Measurements from ENCODE around the gene ALDH1A3.
A peak's percentile ranks its signal among the peaks of the same experiment; 100 is the strongest.
"Not testable (repeated sequence)": the region's sequence is repeated elsewhere in the genome, so short reads cannot be mapped to it uniquely, and the experiment has no call there.

Gene ALDH1A3

DNA sequence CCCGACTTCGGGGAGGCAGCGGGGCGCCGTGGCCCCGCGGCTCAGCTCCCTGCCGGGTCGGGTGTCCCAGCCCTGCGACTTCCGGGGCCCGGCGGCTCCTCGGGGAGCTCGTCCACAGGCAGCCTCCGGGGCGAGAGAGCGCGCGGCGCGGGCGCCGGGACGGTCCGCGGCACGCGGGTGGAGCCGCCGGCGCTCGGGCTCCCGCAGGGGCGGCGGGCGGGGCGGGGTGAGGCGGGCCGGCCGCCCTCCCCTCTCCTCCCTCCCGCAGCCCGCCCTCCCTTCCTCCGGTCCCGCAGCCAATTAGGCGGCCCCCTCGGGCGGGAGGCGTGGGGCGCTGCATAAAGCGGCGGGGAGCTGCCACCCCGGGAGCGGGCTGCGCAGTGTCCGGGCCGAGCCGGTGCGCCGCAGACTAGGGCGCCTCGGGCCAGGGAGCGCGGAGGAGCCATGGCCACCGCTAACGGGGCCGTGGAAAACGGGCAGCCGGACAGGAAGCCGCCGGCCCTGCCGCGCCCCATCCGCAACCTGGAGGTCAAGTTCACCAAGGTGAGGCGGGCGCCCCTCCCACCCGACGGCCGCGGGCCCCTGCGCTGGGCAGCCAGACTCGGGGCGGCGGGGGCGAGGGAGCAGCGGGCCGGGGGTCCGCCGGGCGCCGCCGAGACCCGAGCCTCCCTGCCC lies at the start of gene ALDH1A3:
Gene ALDH1A3, plus strand, starts transcription at position 368 of the 675 bp plus-strand sequence. Its CDS starts 77 bp downstream, at position 445.
- DNase-seq (ENCODE audit: low read depth in 1 of 2, low spot score in 1 of 2), result no peak

GRCh38 chr15:100831467-100831866 lies 48.2 kb upstream of the ALDH1A3 start:
- DNase-seq (ENCODE audit: low read depth in 1 of 2, low spot score in 1 of 2), result no peak

DNA sequence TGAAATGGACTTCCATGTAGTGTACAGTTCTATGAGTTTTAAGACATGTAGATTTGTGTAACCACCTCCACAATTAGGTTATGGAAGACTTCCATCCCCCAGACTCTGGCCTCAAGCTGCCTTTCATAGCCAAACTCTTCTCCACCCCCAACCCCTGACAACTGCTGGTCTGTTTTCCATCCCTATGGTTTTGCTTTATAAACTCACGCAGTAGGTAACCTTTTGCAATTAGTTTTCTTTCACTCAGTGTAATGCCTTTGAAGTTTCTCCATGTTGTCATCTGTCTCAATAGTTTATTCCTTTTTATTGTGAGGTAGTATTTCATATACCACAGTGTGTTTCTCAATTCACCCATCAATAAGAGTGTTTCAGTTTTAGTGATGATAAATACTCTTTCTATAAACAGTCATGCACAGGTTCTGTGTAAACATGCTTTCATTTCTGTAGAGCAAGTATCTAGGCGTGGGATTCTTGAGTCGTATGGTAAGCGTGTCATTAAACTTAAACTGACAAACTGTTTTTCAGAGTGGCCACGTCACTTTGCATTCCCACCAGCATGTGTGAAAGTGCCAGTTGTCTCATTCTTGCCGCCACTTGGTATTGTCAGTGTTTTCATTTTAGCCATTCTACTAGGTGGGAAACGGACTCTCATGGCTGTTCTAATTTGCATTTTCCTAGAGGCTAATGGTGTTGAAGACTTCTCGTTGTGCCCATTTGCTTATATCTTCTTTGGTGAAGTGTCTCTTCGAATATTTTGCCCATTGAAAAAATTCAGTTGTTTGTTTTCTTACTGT lies 47.3 kb upstream of the ALDH1A3 start:
- DNase-seq (ENCODE audit: low read depth in 1 of 2, low spot score in 1 of 2), result no peak

DNA sequence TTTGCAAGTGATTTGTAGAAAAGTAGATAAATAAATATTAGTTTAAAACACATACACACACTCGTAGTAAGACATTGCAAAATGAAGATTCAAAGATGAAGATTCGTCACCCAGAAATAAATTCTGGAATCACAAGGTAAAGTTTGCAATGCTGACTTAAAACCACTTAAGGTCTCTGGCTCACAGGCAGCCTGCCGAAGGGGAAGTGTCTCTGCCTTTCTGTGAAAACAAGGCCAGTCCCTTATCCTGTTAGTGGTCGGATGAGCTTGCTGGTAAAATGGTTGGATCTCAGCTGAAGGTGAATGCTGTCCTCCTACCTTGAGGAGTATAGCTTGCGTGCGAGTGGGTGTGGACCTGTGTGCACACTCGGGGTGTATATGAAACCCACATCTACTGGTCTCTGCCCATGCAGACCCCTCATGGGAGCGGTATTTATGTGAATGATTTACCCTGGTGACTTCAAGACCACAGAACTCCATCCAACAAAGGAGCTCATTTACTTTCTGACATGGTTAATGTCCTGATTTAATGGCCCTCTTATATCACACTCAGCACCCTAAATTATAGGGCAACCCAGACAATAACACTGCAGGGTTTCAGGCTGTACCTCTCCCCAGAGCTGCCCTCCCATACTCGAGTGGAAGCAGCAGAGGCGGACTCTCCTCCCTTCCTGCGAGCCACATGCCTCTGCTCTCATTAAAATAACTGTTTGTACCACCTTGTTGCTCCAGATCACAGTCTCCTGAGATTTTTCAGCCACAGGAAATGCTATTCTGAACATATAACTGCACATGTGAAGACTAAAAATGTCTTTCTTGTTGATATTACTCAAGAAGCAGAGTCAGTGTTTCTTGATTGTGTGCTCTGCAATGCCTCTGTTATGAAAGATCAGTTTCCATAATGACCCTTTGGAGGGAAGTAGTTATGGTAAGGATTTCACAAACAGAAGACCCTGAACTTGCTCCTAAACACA lies 45.9 kb upstream of the ALDH1A3 start:
- no peak for DNase-seq (ENCODE audit: low read depth in 1 of 2, low spot score in 1 of 2)

DNA sequence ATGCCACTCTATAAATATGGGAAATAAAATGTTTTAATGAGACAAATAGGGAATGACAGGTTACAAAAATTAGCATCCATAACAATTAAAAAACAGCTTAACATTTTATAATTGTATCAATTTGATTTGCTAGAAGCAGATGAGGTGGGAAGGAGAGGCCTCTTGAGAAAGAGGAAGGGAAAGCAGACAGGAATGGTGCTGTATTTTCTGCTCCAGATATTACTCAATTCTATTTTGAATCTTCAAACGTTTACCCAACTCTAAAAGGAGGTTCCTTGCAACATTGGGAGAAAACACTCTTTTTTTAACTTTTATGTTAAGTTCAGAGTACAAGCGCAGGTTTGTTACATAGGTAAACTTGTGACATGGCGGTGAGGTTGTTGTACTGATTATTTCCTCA lies 44.9 kb upstream of the ALDH1A3 start:
- no peak for DNase-seq (ENCODE audit: low read depth in 1 of 2, low spot score in 1 of 2)

GRCh38 chr15:100835636-100836035 lies 44.0 kb upstream of the ALDH1A3 start:
- DNase-seq (ENCODE audit: low read depth in 1 of 2, low spot score in 1 of 2), result no peak

DNA sequence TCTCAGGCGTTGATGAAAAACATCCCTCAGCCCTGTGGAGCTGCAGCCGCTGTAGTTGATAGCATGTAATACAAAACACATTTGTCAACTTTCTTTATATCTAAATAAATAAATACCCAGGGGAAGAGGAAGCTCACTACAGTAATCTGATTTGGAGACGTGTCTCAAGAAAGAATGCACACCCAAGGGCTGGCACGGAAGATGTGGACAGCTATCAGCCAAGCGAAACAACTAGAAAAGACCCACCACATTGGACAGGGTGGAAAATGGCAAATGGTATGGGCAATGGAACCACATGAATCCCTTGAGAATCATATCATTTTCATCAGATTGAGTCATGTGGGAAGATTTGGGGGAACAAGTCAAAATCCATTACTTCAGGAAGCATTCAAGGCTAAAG lies 43.1 kb upstream of the ALDH1A3 start:
- no peak for DNase-seq (ENCODE audit: low read depth in 1 of 2, low spot score in 1 of 2)

- DNase-seq (ENCODE audit: low read depth in 1 of 2, low spot score in 1 of 2), result no peak
These were observed 38.2 kb upstream of the ALDH1A3 start for GRCh38 chr15:100841426-100841825.

DNA sequence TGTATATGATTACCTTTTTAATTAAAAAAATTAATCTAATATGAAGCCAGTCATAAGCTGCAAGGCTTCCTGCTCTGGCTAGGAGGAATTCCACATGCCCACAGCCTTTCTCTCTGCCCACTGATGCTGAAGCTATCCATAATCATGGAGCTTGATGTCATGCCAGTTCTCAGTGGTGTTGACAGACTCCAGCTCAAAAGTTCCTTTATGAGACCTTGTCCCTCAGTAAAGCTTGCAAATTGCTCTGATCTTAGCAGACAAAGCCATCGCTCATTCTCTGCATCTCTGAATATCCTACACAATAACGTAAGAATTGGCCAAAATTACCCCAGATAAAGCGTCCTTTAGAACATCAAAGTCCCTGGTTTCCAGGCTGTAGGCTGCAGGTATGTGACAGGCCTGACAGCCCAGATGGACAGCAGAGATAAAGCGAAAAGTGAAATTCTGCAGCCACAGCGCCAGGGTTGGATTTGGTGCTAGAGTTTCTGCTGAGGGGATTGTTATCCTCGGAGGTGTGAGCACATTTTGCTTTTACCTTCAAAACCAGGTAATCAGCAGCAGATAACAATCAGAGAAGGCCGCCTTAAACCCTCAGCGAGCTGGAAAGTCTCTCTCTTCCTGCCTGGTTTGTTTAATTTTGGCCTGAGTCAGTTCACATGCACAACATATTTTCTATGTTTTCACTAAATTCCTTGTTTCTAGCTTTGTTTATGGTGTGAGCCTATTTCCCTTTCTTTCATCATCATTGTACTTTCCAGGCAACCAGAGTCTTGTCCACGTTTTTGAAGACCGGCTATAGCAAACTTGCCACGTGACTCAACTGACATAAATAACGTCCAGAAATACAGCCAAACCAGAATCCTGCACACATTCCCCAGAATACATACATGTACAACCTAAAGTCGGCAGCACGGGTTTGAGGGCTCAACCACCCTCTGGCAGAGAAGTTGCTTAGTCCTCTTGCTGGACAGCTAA lies 36.6 kb upstream of the ALDH1A3 start:
- no peak for DNase-seq (ENCODE audit: low read depth in 1 of 2, low spot score in 1 of 2)

DNA sequence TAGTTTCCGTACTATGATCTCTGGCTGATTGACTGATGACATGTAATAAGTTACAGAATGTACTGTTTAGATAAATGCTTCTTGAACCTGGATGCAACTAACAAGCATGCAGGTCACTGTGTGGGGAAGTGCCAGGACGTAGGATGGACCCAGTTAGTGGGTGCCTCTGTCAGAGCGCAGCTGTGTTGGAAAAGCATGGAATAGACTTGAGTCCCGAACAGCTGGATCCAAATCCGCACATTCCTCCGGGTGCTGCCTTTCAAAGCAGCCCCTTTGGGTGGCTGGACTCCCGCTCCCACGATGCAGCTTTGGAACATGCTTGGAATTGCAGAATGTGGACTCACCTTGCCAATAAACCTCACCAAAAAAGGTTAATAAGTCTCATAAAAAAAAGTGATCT lies 35.5 kb upstream of the ALDH1A3 start:
- DNase-seq (ENCODE audit: low read depth in 1 of 2, low spot score in 1 of 2), result no peak

DNA sequence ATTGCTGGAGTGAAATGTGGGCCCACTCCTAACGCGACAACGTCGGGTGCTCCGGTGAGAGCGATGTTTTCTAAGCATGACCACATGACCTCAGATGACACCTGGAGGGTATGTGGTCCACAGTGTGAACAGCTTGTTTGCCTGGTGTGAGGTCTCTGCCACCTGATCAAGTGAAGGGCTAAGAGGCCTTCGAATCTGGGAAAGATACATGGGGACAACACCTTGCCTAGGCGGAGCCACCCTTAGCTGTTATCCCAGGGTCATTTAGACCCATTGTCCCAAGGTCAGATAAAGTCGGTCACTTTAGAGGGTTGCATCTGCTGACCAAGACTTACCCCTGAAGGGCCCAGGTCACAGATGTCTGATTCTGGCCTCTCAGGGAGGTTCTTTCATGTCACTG lies 34.9 kb upstream of the ALDH1A3 start:
- DNase-seq (ENCODE audit: low read depth in 1 of 2, low spot score in 1 of 2), result no peak

DNA sequence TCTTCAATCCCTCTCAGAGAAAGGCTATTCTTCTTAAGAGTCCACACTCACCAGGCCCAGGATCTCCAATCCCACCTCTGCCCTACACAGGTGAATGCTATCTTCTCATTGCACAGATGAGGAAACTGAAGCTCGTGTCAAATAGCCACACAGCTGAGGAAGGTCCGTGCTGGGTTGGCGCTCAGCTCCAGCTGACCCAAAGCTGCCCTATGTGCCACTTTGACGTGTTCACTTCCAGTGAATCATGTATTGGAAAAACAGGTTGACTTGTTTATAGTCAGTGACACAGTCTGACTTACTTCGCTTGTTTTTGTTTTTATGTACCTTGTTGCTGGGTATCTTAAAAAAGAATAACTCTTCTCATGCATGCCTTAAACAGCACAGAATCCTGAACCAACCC lies 32.4 kb upstream of the ALDH1A3 start:
- no peak for DNase-seq (ENCODE audit: low read depth in 1 of 2, low spot score in 1 of 2)

DNA sequence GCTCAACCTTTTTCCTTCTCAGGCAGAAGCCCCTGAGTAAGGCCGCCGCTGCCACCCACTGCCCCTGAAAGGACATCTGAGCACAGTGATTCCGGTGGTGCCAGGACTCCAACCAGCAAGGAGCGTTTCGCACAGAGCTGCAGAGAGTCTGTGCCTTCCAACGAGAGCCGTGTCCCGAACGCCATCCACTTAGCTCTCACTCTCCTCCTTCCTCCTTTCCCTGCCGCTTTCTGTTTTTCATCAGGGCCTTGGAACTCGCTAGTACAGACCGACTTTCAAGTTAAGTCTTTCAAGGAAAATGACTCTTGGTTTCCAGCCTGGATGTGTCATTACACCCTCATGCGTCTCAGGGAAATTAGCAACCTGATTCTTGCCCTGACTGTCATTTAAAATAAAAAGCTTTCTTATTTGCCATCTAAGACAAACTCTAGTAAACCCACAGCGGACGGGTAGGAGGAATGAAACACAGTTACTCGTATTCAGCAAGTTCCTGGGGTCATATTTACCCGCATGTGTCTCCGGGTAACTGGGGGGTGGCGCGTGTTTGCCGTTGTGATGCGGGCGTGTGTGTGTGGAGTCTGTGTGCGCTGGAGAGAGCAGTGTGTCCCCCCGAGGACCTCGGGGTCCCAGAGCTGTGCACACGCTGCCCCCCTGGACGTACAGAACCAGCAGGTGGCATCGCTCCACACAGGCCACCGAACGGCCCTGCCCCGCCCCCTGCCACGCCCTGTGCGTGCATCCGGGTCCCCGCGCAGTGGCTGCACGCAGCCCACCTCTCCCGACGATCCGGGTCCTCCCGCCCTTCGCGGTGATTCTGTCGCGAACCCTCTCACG lies 30.4 kb upstream of the ALDH1A3 start:
- peak in 1 of 2 donors; percentile 15 for DNase-seq (ENCODE audit: low read depth in 1 of 2, low spot score in 1 of 2)

DNA sequence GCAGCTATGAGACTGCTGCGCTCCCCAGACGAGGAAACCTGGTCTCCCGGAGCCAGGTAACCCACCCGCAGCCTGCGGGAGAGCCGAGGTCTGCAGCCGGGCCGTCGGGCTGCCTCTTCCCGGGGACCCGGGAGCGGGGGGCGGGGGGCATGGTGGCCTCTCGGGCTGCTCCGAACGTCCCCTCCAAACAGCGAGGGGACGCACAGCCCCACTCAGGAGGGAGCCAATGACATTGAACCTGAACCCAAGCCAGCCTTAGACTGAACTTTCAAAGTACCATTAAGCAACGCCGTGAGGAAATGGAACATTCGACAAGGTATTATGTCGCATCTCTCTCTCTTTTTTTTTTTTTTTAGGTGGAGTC lies 29.8 kb upstream of the ALDH1A3 start:
- no peak for DNase-seq (ENCODE audit: low read depth in 1 of 2, low spot score in 1 of 2)

DNA sequence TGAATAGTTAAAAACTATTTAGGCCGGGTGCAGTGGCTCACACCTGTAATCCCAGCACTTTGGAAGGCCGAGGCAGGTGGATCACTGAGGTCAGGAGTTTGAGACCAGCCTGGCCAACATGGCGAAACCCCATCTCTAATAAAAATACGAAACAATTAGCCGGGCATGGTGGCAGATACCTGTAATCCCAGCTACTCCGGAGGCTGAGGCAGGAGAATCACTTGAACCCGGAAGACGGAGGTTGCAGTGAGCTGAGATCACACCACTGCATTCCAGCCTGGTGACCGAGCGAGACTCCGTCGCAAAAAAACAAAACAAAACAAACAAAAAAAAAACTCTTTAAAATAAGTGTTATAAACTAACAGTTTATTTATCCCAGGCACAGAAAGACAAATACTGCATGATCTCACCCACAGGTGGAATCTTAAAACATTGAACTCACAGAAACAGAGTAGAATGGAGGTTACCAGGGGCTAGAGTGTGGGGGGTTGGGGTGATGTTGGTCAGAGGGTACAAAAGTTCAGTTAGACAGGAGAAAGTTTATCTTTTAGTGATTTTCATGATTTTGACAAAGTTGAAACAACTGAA lies 28.1 kb upstream of the ALDH1A3 start:
- DNase-seq (ENCODE audit: low read depth in 1 of 2, low spot score in 1 of 2), result not testable (repeated sequence)

- DNase-seq (ENCODE audit: low read depth in 1 of 2, low spot score in 1 of 2), result no peak
These were observed 27.0 kb upstream of the ALDH1A3 start for GRCh38 chr15:100852630-100853029.

DNA sequence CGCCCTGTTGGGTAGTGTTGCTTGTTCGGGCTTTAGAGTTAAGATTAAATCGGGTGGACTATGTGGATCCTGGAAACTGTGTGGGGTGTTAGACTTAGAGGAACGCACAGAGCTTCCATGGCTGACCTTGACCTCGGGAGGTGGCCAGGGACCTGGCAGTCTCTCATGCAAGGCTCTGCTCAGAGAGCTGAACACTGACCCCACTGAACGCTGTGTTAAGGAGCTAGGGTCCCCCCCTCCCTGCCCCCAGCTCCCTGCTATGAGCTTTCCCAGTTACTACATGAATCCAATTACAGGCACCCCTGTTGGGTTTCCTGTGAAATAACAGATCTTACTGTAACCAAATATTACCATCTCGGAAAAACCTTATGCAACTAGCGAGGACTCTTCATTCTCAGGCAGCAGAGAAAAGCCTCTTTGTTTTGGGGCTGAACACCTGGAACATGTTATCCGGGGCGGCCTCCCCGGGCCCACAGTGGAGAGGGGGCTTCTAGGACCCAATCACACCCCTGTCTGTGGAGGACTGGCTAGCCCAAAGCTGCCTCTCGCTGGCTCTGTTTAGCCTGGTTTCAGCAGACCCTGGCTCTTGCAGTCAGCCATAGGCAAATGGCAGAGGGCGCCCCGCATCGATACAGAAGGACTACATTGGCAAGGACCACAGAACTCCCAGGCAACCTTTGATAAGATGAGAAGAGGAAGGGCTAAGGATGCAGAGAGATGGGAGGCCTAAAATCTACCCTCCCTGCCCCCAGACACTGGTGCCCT lies 25.8 kb upstream of the ALDH1A3 start:
- no peak for DNase-seq (ENCODE audit: low read depth in 1 of 2, low spot score in 1 of 2)

DNA sequence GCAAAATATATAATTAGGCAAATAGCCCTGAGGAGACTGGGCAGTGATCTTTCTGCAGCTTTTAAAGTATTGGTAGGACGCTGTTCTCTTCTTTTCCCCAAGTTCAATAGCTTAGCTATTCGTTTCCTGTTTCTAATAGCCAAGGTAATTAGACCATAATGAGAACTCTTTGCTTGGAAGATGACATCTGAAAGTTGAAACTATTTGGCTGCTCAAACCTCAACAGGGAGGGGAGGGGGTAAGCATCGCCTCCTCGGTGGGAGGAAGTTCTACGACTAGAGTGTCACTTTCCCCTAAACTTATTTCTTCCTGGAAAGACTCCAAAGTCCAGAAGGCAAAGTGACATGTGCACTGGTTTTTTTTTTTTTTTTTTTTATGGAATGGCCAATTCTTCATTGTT lies 22.8 kb upstream of the ALDH1A3 start:
- no peak for DNase-seq (ENCODE audit: low read depth in 1 of 2, low spot score in 1 of 2)
